ENCODE results near the gene LYRM4.
"Not testable (repeated sequence)": the region's sequence is repeated elsewhere in the genome, so short reads cannot be mapped to it uniquely, and the experiment has no call there.

Gene LYRM4

GRCh38 chr6:5066456-5067093 lies 194.2 kb downstream of the LYRM4 start:
- no peak for DNase-seq

GRCh38 chr6:5063617-5064016 lies 197.1 kb downstream of the LYRM4 start:
- no peak for DNase-seq

GRCh38 chr6:5061152-5061551 lies 199.6 kb downstream of the LYRM4 start:
- no peak for DNase-seq

- not testable (repeated sequence) for DNase-seq
Measured at GRCh38 chr6:5060439-5060838, 200.3 kb downstream of the LYRM4 start.

- DNase-seq: no peak
Measured at GRCh38 chr6:5059036-5059896, 201.5 kb downstream of the LYRM4 start.
